ENCODE results near the gene CA10.

CA10 gene

DNA sequence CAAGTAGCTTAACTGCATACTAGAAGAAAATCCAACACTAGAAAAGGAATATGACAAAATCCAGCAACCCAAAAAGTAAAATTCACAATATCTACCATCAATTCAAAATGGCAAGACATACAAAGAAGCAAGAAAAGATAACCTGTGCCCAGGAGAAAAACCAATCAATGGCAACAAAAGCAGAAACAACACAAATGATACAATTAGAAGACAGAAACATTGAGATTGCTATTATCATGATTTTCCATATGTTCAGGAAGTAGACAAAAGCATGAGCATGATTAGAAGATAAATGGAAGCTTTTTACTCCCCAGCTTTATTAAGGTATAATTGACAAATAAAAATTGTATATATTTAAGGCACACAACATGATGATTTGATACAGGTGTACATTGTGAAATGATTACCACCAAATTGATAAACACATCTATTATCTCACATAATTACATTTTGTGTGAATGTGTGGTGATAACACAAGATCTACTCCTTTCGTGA is 117.3 kb downstream of the CA10 start:
- DNase-seq, result no peak

DNA sequence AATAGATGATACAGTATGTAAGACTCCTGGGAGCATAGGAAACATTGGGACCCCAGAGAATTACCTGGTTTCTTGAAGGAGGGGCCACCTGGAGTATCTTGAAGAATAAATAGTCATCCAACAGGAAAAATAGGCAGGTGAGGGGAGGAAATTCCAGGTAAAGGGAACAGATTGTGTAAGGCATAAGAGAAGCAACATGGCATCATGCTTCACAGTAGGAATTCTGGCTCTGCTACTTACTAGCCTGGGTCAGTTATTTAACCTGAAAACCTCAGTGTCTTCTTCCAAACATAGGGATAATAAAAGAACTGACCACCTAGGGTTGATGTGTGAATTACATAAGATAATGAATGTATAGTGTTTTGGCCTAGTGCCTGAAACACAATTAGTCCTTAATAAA is 122.1 kb downstream of the CA10 start:
- no peak for DNase-seq

DNA sequence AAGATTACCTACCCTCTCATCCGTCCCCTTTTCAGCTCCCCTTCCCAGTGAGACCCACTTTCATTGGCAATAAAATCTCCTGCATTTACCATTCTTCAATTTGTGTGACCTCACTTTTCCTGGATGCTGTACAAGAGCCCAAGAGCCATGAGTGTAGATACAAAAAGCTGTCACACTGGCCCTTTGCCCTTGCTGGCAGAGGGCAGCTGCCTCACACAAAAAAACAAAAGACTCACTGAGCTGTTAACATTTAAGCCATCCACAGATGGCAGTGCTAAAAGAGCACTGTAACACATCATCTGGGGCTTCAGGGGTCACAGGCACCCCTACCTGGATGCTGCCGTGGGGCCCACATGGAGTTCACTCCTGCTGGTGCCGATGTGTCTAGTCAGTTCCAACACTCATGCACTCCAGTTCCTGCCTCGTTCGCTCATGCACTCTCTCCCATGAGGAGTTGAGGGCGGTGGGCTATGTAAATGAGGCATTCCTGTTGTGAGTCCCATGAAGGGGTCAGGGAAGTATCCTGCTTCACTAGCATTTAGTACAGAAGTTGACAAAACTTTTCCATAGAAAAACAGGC is 123.1 kb downstream of the CA10 start:
- no peak for DNase-seq

DNA sequence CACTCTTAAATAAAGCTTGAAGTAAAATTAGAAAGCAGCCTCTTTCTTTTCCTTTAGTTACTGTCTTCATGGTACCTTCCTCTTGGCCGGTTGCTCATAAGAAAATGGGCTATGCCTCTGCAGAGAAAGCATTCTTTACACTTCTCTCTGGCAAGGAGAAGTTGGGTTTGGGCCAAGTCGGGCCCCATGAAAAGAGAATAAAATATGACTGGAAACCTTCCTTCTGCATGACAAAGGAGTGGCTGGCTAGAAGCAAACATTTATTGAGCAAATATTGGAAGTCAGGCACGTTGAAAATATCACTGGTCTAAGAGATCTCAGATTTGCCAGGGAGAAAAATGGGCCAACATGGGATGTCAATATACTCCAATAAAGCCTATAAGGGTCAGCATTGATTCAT is 126.1 kb downstream of the CA10 start:
- no peak for DNase-seq

DNA sequence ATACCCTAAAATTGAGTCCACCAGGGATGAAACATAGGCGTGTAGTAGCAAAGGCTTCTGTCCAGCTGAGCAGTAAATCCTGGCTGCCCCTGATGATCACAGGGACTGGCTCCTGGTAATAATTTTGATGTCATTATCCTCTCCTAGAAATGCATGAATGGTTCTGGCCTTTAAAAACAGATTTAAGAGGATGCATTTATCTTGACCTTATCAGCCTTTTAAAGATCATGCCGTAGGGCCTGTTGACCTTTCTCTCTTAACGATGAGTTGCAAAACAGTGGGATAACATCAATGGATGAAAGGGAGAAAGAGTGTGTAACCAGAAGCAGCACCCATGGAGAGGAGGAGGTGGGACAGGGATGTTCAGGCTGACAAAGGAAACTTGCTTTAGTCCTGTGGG is 128.5 kb downstream of the CA10 start:
- no peak for DNase-seq

DNA sequence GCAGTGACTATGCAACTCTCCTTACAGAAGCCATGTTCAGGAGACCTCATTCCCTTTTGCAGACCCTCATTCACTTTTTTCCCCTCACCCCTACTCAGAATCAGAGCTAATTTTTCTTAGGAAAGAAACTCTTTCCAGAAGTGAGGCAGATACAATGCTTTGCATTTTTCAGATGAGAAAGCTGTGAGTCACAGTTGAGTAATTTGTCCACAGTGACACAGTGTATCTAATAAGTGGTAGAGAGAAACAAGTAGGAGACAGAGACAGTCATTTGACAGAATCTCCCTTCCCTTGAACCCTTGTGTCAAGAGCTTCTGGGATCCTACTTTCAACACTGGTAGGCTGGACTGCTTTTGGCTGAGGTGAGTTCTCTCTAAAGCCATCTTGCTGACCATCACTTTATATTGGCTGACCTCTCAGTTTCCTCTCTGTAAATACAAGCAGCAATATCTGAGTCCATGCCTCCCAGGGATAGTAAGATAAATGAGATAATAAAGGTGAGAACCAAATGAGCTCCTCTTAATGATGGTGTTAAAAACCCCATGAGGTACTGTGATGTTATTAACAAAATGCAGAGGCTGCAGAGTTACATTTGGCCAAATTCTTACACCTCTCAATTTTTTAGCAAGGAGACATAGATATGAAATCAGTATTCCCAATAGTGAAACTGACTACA is 130.8 kb downstream of the CA10 start:
- no peak for DNase-seq

DNA sequence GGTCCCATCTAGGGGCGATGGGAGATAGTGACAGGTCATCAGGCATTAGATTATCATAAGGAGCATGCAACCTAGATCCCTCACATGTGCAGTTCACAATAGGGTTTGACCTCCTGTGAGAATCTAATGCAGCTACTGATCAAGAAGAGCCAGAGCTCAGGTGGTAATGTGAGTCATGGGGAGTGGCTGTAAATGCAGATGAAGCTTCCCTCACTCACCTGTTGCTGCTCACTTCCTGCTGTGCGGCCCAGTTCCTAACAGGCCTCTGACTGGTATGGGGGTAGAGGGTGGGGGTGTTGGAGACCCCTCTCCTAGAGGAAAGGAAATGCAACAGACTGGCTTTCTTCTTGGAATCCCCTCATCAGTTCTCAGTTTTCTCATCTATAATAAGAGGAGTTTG is 131.4 kb downstream of the CA10 start:
- no peak for DNase-seq

DNA sequence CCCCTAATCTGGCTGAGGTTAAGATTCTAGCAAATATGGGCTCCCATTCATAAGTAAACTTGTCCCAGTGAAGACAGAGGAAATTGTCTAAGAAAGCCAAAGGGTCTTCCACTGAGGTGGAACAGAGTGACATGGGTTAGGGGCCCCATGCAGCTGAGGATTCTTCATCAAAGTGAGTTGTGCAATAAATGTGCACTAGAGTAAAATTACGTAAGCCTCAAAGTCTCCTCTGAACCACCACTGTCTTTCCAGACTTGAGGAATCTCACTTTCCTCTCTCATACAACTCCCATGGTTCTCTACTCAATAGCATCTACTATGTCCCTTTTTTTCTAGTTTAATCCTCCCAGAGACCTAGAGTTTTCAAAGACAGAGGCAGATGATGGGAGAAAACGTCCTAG is 132.4 kb downstream of the CA10 start:
- no peak for DNase-seq

DNA sequence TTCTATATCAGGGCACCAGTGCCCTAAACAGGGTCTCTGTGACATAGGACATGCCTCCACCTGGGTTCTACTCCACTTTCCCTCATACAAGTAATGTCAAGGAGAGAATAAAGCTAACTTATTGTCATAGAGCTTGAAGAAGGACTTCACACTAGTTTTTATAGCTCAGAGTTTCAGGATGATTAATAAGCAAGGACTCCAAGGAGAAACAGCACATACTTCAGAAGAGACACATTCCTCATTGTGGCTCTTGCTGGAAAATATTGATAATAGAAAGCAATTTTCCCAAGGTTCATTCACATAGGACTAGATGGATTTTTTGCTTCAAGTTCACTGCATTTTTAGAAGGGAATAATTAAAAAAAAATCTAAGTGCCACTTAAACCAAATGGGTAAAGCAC is 133.3 kb downstream of the CA10 start:
- no peak for DNase-seq

DNA sequence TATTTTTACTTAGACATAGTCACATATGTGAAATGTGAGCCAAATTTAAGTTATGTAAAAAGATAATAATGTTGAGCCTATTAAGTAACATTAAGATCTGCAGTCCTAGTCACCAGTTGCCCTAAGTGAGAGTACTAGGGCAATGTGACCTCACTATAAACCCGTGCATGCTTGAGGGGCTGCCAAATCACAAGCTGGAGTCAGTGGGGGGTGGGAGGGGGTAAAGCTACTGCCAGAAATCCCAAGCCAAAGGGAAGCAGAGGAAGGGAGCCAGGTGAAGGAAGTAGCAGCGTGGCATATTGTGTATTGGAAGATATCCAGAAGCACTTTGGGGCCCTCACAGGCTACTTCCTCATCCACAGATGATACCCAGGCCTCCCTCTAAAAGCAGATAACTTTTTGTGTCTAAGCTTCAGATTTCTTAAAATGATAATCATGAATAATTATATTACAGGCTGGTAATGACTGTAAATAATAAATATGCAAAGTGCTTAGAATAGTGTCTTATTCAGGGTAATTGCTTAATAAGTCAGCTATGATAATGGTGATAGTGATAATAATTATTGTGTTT is 134.1 kb downstream of the CA10 start:
- no peak for DNase-seq

DNA sequence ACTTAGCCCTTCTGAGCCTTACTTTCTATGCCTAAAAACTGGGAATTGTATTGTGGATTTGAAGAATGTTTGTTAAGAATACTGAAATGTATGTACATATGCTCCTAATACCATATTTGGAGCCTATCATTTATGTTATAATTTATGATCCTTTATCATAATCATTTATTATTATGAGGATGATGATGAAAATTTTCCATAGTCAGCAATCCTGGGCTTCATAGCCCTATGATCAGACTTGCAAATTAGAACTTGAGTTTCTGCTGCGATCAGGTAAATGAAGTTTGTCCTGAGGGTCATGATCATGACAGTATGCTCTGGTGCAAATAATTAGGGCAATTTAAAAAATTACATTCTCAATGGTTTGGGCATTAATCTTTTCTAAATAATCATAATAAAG is 147.4 kb downstream of the CA10 start:
- DNase-seq, result no peak

DNA sequence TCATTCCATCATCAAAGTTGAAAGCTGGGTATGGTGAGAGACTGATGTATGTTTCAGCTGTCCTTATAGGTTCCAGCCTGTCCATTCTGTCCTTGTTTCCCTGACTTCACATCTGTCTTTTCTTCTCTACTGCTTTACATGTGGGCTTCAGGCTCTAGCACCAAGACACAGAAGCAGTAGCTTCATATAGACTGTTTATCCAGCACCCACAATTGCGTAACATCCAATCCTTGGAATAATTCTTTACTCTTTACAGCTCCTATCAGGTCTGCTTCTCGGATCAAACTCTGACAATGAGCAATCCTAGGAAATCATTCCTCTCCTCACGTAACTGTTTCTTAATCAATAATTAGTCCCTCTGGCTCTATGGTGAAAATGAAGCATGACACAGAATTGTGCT is 158.9 kb downstream of the CA10 start:
- DNase-seq, result no peak

DNA sequence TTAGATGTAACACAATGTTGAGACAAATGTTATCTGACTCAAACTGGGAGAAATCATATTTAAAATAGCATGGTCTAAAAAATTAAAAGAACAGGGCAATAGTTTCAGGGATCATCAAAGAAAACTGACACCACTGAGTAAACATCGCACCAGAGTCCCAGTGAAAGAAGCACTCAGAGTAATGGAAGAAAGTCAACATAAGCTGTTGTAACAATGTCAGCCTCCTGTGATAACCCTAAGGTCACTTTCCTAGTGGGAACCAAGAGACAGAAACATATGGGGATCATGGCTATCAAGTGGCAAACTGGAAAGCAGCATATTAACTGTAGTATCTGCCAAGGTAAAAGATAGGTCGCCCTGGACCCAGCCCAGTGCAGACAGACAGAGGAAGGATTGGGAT is 160.8 kb downstream of the CA10 start:
- no peak for DNase-seq

DNA sequence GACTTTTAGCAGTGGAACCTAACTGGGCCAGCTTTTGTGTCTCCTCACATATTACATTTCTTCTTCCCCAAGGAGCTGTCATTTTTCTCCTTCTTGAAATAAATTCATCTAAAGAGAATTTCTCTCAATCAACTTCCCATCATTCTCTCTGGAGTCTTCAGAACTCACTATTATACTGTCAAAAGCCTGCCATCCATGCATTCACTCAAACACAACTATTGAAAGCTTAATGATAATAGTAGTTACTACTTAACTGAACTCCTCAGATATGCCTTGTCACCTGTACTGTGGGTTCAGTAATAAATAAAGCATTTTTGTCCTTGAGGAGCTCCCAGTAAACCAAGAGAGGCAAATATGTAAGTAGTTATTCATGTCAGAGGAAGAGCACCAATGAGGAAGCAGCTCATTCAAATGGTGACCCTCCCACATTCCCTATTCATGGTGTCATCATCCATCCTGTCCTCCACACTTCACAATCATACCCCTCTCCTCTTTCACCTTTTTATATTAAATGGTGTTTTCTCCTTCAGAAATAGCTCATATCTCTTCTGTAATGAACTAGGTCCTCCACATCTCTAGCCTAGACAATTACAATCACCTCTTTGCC is 162.6 kb downstream of the CA10 start:
- no peak for DNase-seq

DNA sequence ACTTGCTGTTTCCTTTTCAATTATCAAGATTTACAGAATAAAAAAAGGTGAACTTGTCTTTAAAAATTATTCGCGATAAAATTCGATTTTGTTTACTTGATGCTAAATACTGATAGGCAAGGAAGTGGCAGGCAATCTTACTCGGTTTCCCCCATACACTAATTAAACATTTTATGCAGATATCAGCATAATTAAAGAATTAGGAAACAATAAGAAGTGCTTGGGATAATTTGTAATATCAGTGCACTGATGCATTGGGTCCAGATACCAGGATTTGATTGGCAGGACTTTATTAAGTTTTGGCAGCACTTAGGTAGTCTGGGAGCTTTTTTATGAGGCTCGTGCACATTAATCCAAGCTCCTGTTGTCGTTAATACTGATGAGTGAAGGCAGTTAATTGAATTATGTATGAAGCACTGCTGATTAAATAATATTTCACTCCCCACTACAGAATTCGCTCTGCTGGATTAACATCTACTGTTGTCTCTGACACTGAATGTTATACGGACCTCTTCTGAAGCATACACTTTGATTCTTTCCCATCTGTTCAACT is 165.6 kb downstream of the CA10 start:
- DNase-seq, result no peak

DNA sequence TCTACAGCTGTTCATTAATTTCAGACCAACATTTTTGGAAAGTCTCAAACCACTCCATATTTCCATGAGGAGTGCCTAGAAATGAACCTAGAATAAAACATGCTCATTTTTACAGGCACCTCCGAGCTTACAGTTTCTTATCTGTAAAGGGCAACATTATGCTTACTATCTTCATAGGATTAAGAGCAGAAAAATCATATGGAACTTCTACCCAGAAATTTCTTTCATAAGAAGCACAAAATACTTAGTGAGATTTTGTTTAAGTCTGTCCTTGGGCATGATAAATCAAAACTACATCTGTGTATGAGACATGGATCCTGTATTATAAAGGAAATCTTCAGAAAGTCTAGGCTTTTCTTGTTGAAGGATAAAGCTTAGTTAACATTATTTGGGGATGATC is 187.4 kb downstream of the CA10 start:
- no peak for DNase-seq

DNA sequence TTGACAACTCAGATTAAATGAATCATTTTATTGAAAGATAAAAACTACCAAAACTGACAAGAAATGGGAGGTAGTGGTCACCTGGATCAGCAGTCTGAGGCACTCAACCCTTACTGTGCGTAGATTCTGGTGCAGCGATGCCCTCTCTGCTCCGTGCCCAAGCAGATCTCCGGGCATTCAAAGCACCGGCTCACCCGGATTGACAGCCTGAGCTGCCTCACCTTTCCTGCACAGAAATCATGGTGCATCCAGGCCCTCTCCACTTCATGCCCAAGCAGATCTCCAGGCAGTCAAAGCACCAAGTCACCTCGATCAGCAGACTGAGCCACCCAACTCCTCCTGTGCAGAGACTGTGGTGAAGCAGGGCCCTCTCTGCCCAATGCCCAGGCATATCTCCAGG is 196.8 kb downstream of the CA10 start:
- no peak for DNase-seq

DNA sequence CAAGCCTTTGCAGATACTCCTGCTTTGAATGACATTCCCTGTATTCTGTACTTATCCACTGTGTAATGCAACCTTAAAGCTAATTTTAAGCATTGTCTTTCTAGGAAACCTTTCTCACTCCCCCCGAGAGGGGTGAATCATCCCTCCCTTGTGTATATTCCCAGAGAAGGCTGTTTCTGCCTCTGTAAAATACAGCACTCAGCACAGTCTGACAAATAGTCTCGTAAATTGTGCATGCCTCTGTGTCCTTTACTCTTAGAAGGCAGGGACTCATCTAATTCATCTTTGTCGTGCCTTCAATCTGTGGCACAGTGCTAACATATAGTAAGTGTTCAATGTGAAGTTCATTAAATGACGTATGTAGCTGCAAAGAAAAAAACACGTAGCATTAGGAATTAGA is 200.7 kb downstream of the CA10 start:
- DNase-seq, result no peak

DNA sequence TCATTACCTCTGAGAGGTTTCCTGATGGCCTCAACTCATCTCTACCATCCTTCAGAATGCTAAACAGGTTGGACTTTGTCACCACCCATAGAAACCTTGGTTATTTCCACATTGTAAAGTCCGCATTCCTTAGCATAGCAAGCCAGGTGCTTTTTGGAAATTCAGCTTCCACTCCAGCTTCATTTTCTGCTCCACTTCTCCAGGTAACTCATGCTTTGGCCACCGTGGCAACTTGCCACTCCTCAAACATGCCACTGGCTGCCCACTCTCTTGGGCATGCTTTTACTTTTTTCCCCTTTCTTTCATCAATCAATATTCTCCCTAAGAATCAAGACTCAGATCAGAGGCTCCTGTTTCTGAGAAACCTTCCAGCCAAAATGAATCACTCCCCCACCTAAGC is 203.3 kb downstream of the CA10 start:
- no peak for DNase-seq

DNA sequence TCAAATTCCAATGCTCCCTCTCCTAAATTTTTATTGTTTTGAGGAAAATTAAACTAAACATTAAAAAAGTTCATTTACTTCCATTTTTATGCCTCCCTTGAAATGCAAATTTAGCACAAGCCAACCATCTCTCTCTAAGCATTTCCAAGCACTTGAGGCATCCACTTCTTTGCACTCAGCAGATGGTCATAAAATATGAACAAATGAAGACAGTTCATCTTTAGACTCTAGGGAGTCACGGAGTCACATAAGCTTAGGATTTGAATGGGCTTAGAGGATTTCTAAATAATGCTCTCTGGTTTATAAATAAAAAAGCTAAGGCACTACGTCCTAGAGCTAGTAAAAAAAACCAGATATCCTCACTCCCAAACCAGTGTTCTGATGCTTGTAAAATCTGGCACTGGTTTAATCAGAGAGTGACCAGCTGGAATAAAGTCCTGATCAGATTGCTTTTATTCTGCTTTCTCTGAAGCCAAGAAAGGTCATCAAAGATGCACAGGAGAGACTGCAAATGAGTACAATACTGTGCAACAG is 204.2 kb downstream of the CA10 start:
- no peak for DNase-seq

DNA sequence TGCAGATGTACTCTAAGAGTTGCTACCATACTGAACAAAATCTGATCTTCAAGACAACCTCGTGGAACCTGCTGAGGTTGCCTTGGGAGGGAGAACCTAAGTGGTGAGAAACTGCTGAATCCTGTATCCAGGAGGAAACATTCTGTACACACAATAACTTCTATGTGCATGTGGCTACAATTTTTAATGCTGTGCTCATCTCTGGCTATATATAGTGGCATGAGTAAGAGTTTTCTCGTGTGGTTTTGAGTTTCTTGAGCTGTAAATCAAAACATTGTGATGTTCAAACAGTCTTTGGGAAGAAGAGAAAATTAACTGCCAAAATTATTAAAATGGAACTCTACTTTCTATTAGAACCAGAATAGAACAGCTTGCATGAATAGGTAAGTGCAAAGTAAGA is 206.8 kb downstream of the CA10 start:
- DNase-seq, result no peak

DNA sequence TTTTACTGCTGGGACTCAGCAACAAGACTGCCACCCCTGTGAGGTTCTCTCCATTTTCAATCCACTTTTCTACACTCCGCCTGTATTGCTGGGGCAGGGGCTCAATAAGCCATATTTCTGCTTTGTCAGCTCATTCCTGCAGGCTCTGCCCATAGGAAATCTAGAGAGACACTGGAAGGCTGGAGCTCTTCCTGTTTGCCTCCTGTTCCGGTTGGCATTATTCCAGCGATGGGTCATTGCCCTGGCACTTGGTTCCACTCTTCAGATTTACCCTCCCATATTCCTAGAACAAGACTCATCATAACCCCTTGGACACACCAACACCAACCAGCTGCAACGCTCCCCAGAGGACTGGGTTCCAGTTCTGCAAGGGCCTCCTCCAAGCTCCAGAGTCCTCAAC is 210.4 kb downstream of the CA10 start:
- no peak for DNase-seq

DNA sequence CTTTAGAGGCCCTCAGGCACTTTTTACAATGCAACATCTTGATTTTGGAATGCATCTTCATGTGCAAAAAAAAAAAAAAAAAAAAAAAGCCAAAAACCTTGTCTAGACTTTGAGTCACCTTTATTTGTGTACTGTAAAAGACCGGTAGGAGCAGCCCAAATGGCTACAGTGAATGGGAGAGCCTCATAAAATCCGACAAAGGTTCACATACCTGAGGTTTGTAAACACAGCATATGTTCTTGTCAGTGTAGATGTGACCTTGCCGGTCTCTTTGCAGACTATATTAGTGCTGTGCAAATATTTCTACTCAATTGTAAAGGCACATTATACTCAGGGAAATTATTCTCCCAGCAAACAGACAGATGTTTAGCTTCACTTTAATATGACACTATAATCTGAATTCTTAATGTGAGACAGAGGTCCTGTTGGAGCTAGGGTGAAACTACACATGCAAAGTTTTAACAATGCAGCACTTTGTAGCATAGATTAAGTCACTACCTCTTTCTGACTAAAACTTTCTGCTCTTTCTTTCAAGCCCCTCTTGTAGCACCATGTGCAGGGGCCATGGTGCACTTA is 211.3 kb downstream of the CA10 start:
- no peak for DNase-seq

Measured in NCI-H1105 treated with DMSO at 0.1 percent for 48 hours (cell line).